IMR-90 (cell line): ENCODE data around the gene LRRC10. TPM values are rescaled to one million over a fixed set of nuclear protein-coding genes. Genes with fewer than 3 reads are reported as not detected.
A peak's percentile ranks its signal among the peaks of the same experiment; 100 is the strongest.

ENCODE experiments used
- ATAC-seq: fragments of 200-7000 bp; cut with Tn5 transposase; 2 replicates; pipeline ENCODE4 v1.9.1; 2020; ENCODE audit warnings: low read depth, mild to moderate bottlenecking, moderate library complexity
- BruUV-seq: library from RNA; stranded (reverse); fragments of 400-500 nt; replicated peaks from 2 replicates; lab custom pipeline; 2021; lab: Mats Ljungman, UMichigan
- CTCF ChIA-PET: fragments of 300-600 bp; formaldehyde crosslinking; extraction: SDS; loops from one replicate; lab custom pipeline; 2021; ENCODE audit warnings: antibody characterized with exemption; lab: Yijun Ruan, JAX
- POLR2A ChIA-PET: fragments of 300-600 bp; sonication (Branson Sonifier 250); formaldehyde crosslinking; loops from one replicate; lab custom pipeline; 2022; ENCODE audit warnings: antibody characterized with exemption; ENCODE audit not compliant: unreplicated experiment; lab: Charles Lee
- DNase-seq: peaks from one replicate; pipeline ENCODE4 v3.0.0; 2013
- H2AFZ ChIP-seq: replicated peaks from 2 replicates; pipeline ENCODE3; 2013; ENCODE audit warnings: low read length, mild to moderate bottlenecking; ENCODE audit not compliant: poor library complexity
- H2AK5ac ChIP-seq: 2 replicates; pipeline ENCODE4 v1.6.1; 2013; ENCODE audit warnings: low read depth, low read length, inconsistent platforms
- H2AK9ac ChIP-seq: replicated peaks from 2 replicates; pipeline ENCODE3; 2013; ENCODE audit warnings: mild to moderate bottlenecking, low read depth, low read length, moderate library complexity; ENCODE audit not compliant: poor library complexity
- H2BK120ac ChIP-seq: 2 replicates; pipeline ENCODE4 v1.6.1; 2013; ENCODE audit warnings: low read depth, low read length, inconsistent platforms
- H2BK15ac ChIP-seq: 3 replicates; pipeline ENCODE4 v1.6.1; 2013; ENCODE audit warnings: low read depth, low read length, inconsistent platforms
- H2BK20ac ChIP-seq: 2 replicates; pipeline ENCODE4 v1.6.1; 2013; ENCODE audit warnings: low read depth, mild to moderate bottlenecking, inconsistent platforms, low read length, moderate library complexity
- H2BK5ac ChIP-seq: 2 replicates; pipeline ENCODE4 v1.6.1; 2013; ENCODE audit warnings: mild to moderate bottlenecking, low read depth, low read length, inconsistent platforms; ENCODE audit not compliant: poor library complexity, severe bottlenecking
- H3K14ac ChIP-seq: replicated peaks from 2 replicates; pipeline ENCODE4 v1.6.1; 2013; ENCODE audit warnings: low read depth, low read length, inconsistent platforms
- H3K18ac ChIP-seq: 2 replicates; pipeline ENCODE4 v1.6.1; 2013; ENCODE audit warnings: low read depth, low read length, control low read depth
- H3K23ac ChIP-seq: 2 replicates; pipeline ENCODE4 v1.6.1; 2013; ENCODE audit warnings: low read depth, low read length, inconsistent platforms
- H3K27ac ChIP-seq: 2 replicates; pipeline ENCODE4 v1.5.1; 2013; ENCODE audit warnings: mild to moderate bottlenecking, control low read depth, low read length; ENCODE audit not compliant: insufficient read depth
- H3K27me3 ChIP-seq: 2 replicates; pipeline ENCODE4 v1.6.1; 2013; ENCODE audit warnings: low read length; ENCODE audit not compliant: control insufficient read depth, insufficient read depth
- H3K36me3 ChIP-seq: 2 replicates; pipeline ENCODE4 v1.6.1; 2013; ENCODE audit warnings: low read length, mixed read lengths; ENCODE audit not compliant: control insufficient read depth, insufficient read depth
- H3K4ac ChIP-seq: 2 replicates; pipeline ENCODE4 v1.6.1; 2013; ENCODE audit warnings: low read depth, low read length, inconsistent platforms
- H3K4me1 ChIP-seq: 2 replicates; pipeline ENCODE4 v1.6.1; 2013; ENCODE audit warnings: low read length, mixed read lengths; ENCODE audit not compliant: control insufficient read depth, insufficient read depth
- H3K4me2 ChIP-seq: 2 replicates; pipeline ENCODE4 v1.6.1; 2013; ENCODE audit warnings: low read depth, mild to moderate bottlenecking, control low read depth, low read length, moderate library complexity
- H3K4me3 ChIP-seq: 2 replicates; pipeline ENCODE4 v1.5.1; 2013; ENCODE audit warnings: low read depth, mild to moderate bottlenecking, control low read depth, low read length, moderate library complexity; ENCODE audit not compliant: insufficient read depth
- H3K56ac ChIP-seq: 2 replicates; pipeline ENCODE4 v1.6.1; 2013; ENCODE audit warnings: low read length, inconsistent platforms; ENCODE audit not compliant: insufficient read depth; ENCODE audit errors: extremely low read depth
- H3K79me1 ChIP-seq, 2 experiments: 2 replicates each; pipeline ENCODE4 v1.6.1; 2013; ENCODE audit warnings: low read length in 2 of 2, inconsistent platforms in 1 of 2, low read depth in 1 of 2
- H3K9ac ChIP-seq: 2 replicates; pipeline ENCODE4 v1.6.1; 2013; ENCODE audit warnings: low read depth, low read length, control low read depth
- H3K9me1 ChIP-seq: 2 replicates; pipeline ENCODE4 v1.6.1; 2013; ENCODE audit warnings: low read length, inconsistent platforms; ENCODE audit not compliant: insufficient read depth
- H3K9me3 ChIP-seq: 2 replicates; pipeline ENCODE4 v1.6.1; 2013; ENCODE audit warnings: low read length; ENCODE audit not compliant: control insufficient read depth, insufficient read depth
- H4K20me1 ChIP-seq: 2 replicates; pipeline ENCODE4 v1.6.1; 2013; ENCODE audit warnings: low read length, inconsistent platforms; ENCODE audit not compliant: insufficient read depth
- H4K5ac ChIP-seq: 2 replicates; pipeline ENCODE4 v1.6.1; 2013; ENCODE audit warnings: mild to moderate bottlenecking, low read depth, low read length, control low read depth
- H4K8ac ChIP-seq, 2 experiments: 2 replicates each; pipeline ENCODE4 v1.6.1; 2013; ENCODE audit warnings: low read depth in 2 of 2, low read length in 2 of 2, control low read depth in 1 of 2, inconsistent platforms in 1 of 2
- H4K91ac ChIP-seq: 2 replicates; pipeline ENCODE4 v1.6.1; 2013; ENCODE audit warnings: low read depth, low read length, inconsistent platforms; ENCODE audit not compliant: insufficient read depth
- BHLHE40 ChIP-seq: fragments of 150-350 bp; IDR thresholded peaks from 2 replicates; pipeline ENCODE4 v1.6.1; 2016; ENCODE audit warnings: mild to moderate bottlenecking, low read depth, low read length
- CEBPB ChIP-seq: IDR thresholded peaks from 2 replicates; pipeline ENCODE4 v1.6.1; 2012; ENCODE audit warnings: low read depth, low read length, improper control_type of control experiment
- CHD1 ChIP-seq: IDR thresholded peaks from 2 replicates; pipeline ENCODE4 v1.6.1; 2012; ENCODE audit warnings: low read depth, low read length, improper control_type of control experiment
- ELK1 ChIP-seq: fragments of 150-350 bp; IDR thresholded peaks from 2 replicates; pipeline ENCODE4 v1.6.1; 2016; ENCODE audit warnings: low read depth, mild to moderate bottlenecking, low read length, moderate library complexity, borderline replicate concordance
- FOS ChIP-seq: fragments of 150-350 bp; IDR thresholded peaks from 2 replicates; pipeline ENCODE4 v1.6.1; 2016; ENCODE audit warnings: low read depth, low read length
- MAZ ChIP-seq: IDR thresholded peaks from 2 replicates; pipeline ENCODE4 v1.6.1; 2012; ENCODE audit warnings: low read depth, mild to moderate bottlenecking, low read length, improper control_type of control experiment, moderate library complexity, borderline replicate concordance
- MXI1 ChIP-seq: IDR thresholded peaks from 2 replicates; pipeline ENCODE4 v1.6.1; 2012; ENCODE audit warnings: low read depth, mild to moderate bottlenecking, low read length, moderate library complexity, borderline replicate concordance
- NFE2L2 ChIP-seq: fragments of 150-350 bp; IDR thresholded peaks from 2 replicates; pipeline ENCODE4 v1.6.1; 2016; ENCODE audit warnings: low read depth, mild to moderate bottlenecking, low read length
- POLR2A ChIP-seq: IDR thresholded peaks from 2 replicates; pipeline ENCODE4 v1.6.1; 2012; ENCODE audit warnings: mild to moderate bottlenecking, low read depth, low read length
- RCOR1 ChIP-seq: IDR thresholded peaks from 2 replicates; pipeline ENCODE4 v1.6.1; 2012; ENCODE audit warnings: mild to moderate bottlenecking, low read length, improper control_type of control experiment; ENCODE audit not compliant: insufficient replicate concordance
- RFX5 ChIP-seq: IDR thresholded peaks from 2 replicates; pipeline ENCODE4 v1.8.0; 2012; ENCODE audit warnings: low read depth, mild to moderate bottlenecking, low read length, moderate library complexity
- USF2 ChIP-seq: fragments of 150-350 bp; IDR thresholded peaks from 2 replicates; pipeline ENCODE4 v1.6.1; 2017; ENCODE audit warnings: mild to moderate bottlenecking, antibody characterized with exemption, low read length, low read depth
- WGBS, 2 experiments: methylation state at CpG; one replicate each; pipeline versions ENCODE4 v1.1.5 to v1.1.7; 2013; ENCODE audit warnings: missing lambda C conversion rate in 2 of 2; ENCODE audit not compliant: insufficient read length in 1 of 2; ENCODE audit errors: extremely low coverage in 2 of 2; 5-methylcytosine and 5-hydroxymethylcytosine counted together
- dilution Hi-C: fragments of 300-500 bp; cut with HindIII; formaldehyde crosslinking; loops from one replicate; pipeline ENCODE4 v1.14.3; 2018; ENCODE audit warnings: low sequenced_read_pairs; ENCODE audit not compliant: unreplicated experiment
- in situ Hi-C: fragments of 300-500 bp; cut with MboI; formaldehyde crosslinking; loops from 3 replicates; pipeline ENCODE4 v1.14.3; 2019; ENCODE audit warnings: low sequenced_read_pairs, inconsistent platforms, mixed read lengths
- intact Hi-C: fragments of 100-400 bp; cut with micrococcal nuclease; formaldehyde crosslinking; loops from 2 replicates; pipeline ENCODE4 v1.10.0; 2022
- polyA plus RNA-seq, 3 experiments: library from polyadenylated mRNA; depleted of rRNA; stranded (reverse); fragments of >200 nt; gene quantifications; 2 replicates each; pipeline ENCODE4 v1.2.3, GENCODE V29; 2012; ENCODE audit warnings: low replicate concordance in 1 of 3
- total RNA-seq: library from RNA; depleted of rRNA; stranded (reverse); fragments of >200 nt; gene quantifications from 2 replicates; pipeline ENCODE4 v1.2.3, GENCODE V29; 2012

Gene LRRC10
- total and polyA plus RNA-seq, 2 of the 4 experiments (the other 2 are of a cell fraction): not detected

GRCh38 chr12:69648476-69648875, 37.8 kb upstream of the LRRC10 start:
- Histone ChIP-seq H3K14ac (no peak overlapping the region), H2AK5ac (no peak overlapping the region), H3K4ac (peak overlapping the region; percentile 5; the same call in 1 of the 2 replicates), H4K91ac (no peak overlapping the region), H2BK15ac (no peak overlapping the region), H4K8ac (no peak overlapping the region), H2AK9ac (no peak overlapping the region), H2BK20ac (no peak overlapping the region), H2BK5ac (peak overlapping the region; percentile 70), H3K36me3 (no peaks in the 10 kb centered on the region), H3K27me3 (no peaks in the 10 kb centered on the region), H2BK120ac (0 out of 2 replicates have a peak overlapping the region, but pooled peaks have one; percentile 40), H3K4me2 (no peak overlapping the region), H4K5ac (no peak overlapping the region), H3K79me1 (no peaks in the 10 kb centered on the region), H3K27ac (no peak overlapping the region), H3K9ac (no peak overlapping the region), H3K9me1 (no peaks in the 10 kb centered on the region), H3K4me1 (no peaks in the 10 kb centered on the region; the same call in 1 of the 2 replicates), H3K56ac (no peak overlapping the region), H2AFZ (peak overlapping the region; percentile 49), H3K18ac (no peak overlapping the region), H3K9me3 (no peaks in the 10 kb centered on the region), H4K20me1 (no peaks in the 10 kb centered on the region), H3K4me3 (no peak overlapping the region), H3K23ac (no peak overlapping the region)
- TF ChIP-seq POLR2A (no peak), FOS (peak; percentile 42; the same call in 1 of the 2 replicates), ELK1 (no peak), RFX5 (no peak), RCOR1 (peak; percentile 19), MAZ (no peak), BHLHE40 (no peak), MXI1 (no peak), CEBPB (peak; percentile 97), USF2 (no peak), CHD1 (no peak), NFE2L2 (no peak)
- dilution Hi-C loops: no loop called here
- DNase-seq (peak; percentile 96), ATAC-seq (peak; percentile 92)
- in situ Hi-C loops: no loop called here
- BruUV-seq: no TSS peak
- 63% methylated on average over 1 of the region's 3 CpGs; no CpG with 5 or more reads in 1 of the 2 experiments for WGBS, 2 experiments
- ChIA-PET POLR2A (no interaction called here), CTCF (interaction anchor here (4.4 kb wide), 1 partner anchor 9 kb away, joined by 16 read pairs; no protein-coding TSS in a partner anchor)
- intact Hi-C loops: no loop called here
